22Rv1 (cell line): ENCODE measurements around the gene LRRC72.

Experiments used
- H3K27ac ChIP-seq: fragments of 450-650 bp; 2 replicates; pipeline ENCODE4 v1.5.1; 2017
- ZFX ChIP-seq: fragments of 450-650 bp; IDR thresholded peaks from 2 replicates; pipeline ENCODE4 v1.6.1; 2017; ENCODE audit warnings: antibody characterized with exemption, borderline replicate concordance
- TF ChIP-seq, protein P1 (sequence below): fragments of 450-650 bp; IDR thresholded peaks from 2 replicates; pipeline ENCODE4 v1.5.1; 2017; ENCODE audit warnings: mild to moderate bottlenecking

LRRC72 gene

DNA sequence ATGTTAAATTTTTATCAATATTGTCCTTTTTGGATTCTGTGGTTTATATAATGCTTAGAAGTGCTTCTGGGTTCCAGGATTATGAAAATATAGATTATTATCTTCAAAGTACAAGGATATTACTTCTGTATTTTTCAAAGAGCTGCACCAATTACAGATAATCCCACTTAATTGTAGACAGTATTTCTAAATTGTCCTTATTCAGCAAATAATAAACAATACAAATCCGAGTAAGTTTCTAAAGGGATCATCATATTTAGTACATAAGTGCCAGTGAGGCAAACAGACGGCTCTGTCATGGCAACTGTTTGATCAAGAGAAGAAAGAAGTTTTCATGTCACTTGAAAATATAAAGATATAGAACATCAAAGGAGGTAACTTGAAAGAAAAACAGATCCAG, 99.8 kb downstream of the LRRC72 start:
- TF ChIP-seq ZFX, result no peak
- TF ChIP-seq, protein P1, sequence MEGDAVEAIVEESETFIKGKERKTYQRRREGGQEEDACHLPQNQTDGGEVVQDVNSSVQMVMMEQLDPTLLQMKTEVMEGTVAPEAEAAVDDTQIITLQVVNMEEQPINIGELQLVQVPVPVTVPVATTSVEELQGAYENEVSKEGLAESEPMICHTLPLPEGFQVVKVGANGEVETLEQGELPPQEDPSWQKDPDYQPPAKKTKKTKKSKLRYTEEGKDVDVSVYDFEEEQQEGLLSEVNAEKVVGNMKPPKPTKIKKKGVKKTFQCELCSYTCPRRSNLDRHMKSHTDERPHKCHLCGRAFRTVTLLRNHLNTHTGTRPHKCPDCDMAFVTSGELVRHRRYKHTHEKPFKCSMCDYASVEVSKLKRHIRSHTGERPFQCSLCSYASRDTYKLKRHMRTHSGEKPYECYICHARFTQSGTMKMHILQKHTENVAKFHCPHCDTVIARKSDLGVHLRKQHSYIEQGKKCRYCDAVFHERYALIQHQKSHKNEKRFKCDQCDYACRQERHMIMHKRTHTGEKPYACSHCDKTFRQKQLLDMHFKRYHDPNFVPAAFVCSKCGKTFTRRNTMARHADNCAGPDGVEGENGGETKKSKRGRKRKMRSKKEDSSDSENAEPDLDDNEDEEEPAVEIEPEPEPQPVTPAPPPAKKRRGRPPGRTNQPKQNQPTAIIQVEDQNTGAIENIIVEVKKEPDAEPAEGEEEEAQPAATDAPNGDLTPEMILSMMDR, result no peak
- H3K27ac ChIP-seq, result no peak overlapping the region

DNA sequence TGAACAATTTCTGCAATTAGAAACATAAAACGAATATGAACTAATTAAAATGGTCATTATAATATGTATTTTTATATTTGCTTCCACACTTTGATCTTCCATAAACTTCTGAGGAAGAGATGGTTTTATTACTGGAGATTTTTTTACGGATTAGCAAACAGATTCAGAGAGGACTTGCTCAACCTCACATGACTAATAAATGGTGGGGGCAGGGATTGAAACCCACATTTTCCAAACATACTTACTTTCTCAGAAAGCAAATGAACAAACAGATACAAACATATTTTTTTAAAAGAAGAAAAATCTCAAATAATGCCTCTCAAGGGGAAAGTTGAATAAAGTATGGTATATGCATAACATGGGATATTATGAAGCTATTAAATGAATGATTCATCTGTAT, 100.6 kb downstream of the LRRC72 start:
- TF ChIP-seq, protein P1, result no peak
- no peak for TF ChIP-seq ZFX
- H3K27ac ChIP-seq, result no peak overlapping the region

DNA sequence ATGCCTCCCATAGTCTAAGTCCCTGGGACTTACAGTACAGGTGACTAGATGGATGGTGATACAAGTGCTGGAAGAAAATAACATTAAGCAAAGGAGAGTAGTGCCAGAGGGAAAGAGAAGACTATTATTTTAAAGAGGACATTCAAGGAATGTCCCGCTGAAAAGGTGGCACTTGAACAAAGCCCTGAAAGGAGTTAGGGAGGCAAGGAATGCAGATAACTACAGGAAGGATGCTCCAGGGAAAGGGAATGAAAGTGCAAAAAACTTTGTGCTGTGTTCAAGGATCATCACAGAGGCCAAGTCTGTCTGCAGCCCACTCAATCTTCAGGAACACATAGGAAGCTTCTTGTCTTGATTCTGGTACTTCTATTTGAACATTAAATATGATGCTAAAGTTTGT, 104.0 kb downstream of the LRRC72 start:
- no peak overlapping the region for H3K27ac ChIP-seq
- TF ChIP-seq ZFX, result no peak
- TF ChIP-seq, protein P1, result no peak
